ENCODE results near the gene CST7. TPM values are rescaled to one million over a fixed set of nuclear protein-coding genes. Genes with fewer than 3 reads are reported as not detected.

Gene CST7
- total and polyA plus RNA-seq, 2 of the 13 experiments (the other 11 are each of a cell fraction or from before 2014, with no cell fraction given), result not detected

- POLR2A ChIA-PET, result no interaction called here
- H3K27me3 ChIP-seq (ENCODE audit: control insufficient read depth in 1 of 2, insufficient read depth in 2 of 2, low read length in 2 of 2), result peaks cover 7 to 12% of the 10 kb centered on the region in 2 experiments
- H3K4me3 ChIP-seq (replicated peaks in 1 of 3; ENCODE audit: insufficient read depth in 1 of 3, low read depth in 2 of 3, low read length in 3 of 3), result no peak overlapping the region
- H3K9ac ChIP-seq (ENCODE audit: insufficient read depth, low read depth, low read length), result no peak overlapping the region
- H3K4me1 ChIP-seq (ENCODE audit: insufficient read depth, low read length), result 0 out of 2 replicates have a peak, but pooled peaks cover 5% of the 10 kb centered on the region
- no peak overlapping the region for H3K27ac ChIP-seq (ENCODE audit: extremely low read length, insufficient read depth, low read length)
- no peak overlapping the region for H3K4me2 ChIP-seq (ENCODE audit: low read depth, low read length)
- no peak for DNase-seq (ENCODE audit: low spot score)
- WGBS (ENCODE audit: low lambda C conversion rate), result 57% methylated on average over 7 of the region's 8 CpGs
- no peak for FAIRE-seq
- intact Hi-C loops (cut with micrococcal nuclease; ENCODE audit: unreplicated experiment), result no loop called here
- H3K9me3 ChIP-seq (ENCODE audit: low read length), result no peaks in the 10 kb centered on the region
- no peak overlapping the region for H2AFZ ChIP-seq (ENCODE audit: low read length)
- in situ Hi-C loops (cut with HindIII; ENCODE audit: extremely low pct_ligation_motif_present, low pct_unique_long_range_greater_than_20kb), result no loop called here
- TF ChIP-seq SOX13 (IDR thresholded peaks at IDR 0.05) (no peak), SOX13 (CRISPR knock-in tag; conservative IDR thresholded peaks at IDR 0.05 in 1 of 2, IDR thresholded peaks at IDR 0.05 in 1 of 2) (no peak), ZNF619 (CRISPR knock-in tag; IDR thresholded peaks at IDR 0.05) (no peak), SNAI1 (CRISPR knock-in tag; IDR thresholded peaks at IDR 0.05; ENCODE audit: borderline replicate concordance) (no peak), KLF12 (CRISPR knock-in tag; IDR thresholded peaks at IDR 0.05; ENCODE audit: borderline replicate concordance) (no peak), ZNF260 (CRISPR knock-in tag; IDR thresholded peaks at IDR 0.05; ENCODE audit: borderline replicate concordance, low read depth) (no peak), KIAA2018 (CRISPR knock-in tag; IDR thresholded peaks at IDR 0.05; ENCODE audit: borderline replicate concordance) (no peak), IRF9 (CRISPR knock-in tag; IDR thresholded peaks at IDR 0.05; ENCODE audit: borderline replicate concordance) (no peak)
- no peak for ATAC-seq
- no peaks in the 10 kb centered on the region for H3K79me2 ChIP-seq (ENCODE audit: insufficient read depth, low read length)
- CTCF ChIA-PET (ENCODE audit: low intra/inter-chr PET ratio, low total read pairs), result no interaction called here
- peaks cover 0 to 4% of the 10 kb centered on the region in 2 experiments; a peak in 2 of 5 replicates for H3K36me3 ChIP-seq (replicated peaks in 1 of 2; ENCODE audit: control insufficient read depth in 1 of 2, insufficient read depth in 2 of 2, low read length in 2 of 2)
- BruUV-seq (replicated peaks), result no TSS peak
- H4K20me1 ChIP-seq (ENCODE audit: insufficient read depth, low read length), result no peaks in the 10 kb centered on the region; the same call in 1 of the 2 replicates
Observed at GRCh38 chr20:24953209-24953575, 4.1 kb downstream of the CST7 start.

All from HepG2 (cell line).